GM18508 (cell line): Measurements from ENCODE around the gene FGGY.
"Not testable (repeated sequence)": the region's sequence is repeated elsewhere in the genome, so short reads cannot be mapped to it uniquely, and the experiment has no call there.

ENCODE experiments used
- ATAC-seq: cut with Tn5 transposase; IDR thresholded peaks from one replicate; pipeline ENCODE4 v1.9.1; 2021; ENCODE audit warnings: moderate number of reproducible peaks; ENCODE audit not compliant: insufficient read depth, unreplicated experiment

The FGGY gene

GRCh38 chr1:59345221-59345620, 48.3 kb downstream of the FGGY start:
- ATAC-seq, result no peak

- ATAC-seq, result no peak
Measured at GRCh38 chr1:59346429-59346828, 49.5 kb downstream of the FGGY start.

- ATAC-seq, result no peak
Measured at GRCh38 chr1:59349101-59349500, 52.2 kb downstream of the FGGY start.

GRCh38 chr1:59350521-59350920, 53.6 kb downstream of the FGGY start:
- ATAC-seq, result no peak

GRCh38 chr1:59352065-59352464, 55.2 kb downstream of the FGGY start:
- no peak for ATAC-seq

- no peak for ATAC-seq
Measured at GRCh38 chr1:59353453-59353852, 56.6 kb downstream of the FGGY start.

- ATAC-seq, result not testable (repeated sequence)
Measured at GRCh38 chr1:59354239-59354638, 57.3 kb downstream of the FGGY start.

GRCh38 chr1:59354709-59355337, 57.9 kb downstream of the FGGY start:
- ATAC-seq, result peak; percentile 47

- ATAC-seq, result peak; percentile 40
Measured at GRCh38 chr1:59355361-59355760, 58.5 kb downstream of the FGGY start.

- ATAC-seq, result no peak
Measured at GRCh38 chr1:59356627-59357026, 59.7 kb downstream of the FGGY start.

- no peak for ATAC-seq
Measured at GRCh38 chr1:59357645-59358320, 60.9 kb downstream of the FGGY start.

- no peak for ATAC-seq
Measured at GRCh38 chr1:59359325-59359724, 62.4 kb downstream of the FGGY start.

GRCh38 chr1:59360170-59360569, 63.3 kb downstream of the FGGY start:
- ATAC-seq, result no peak

- ATAC-seq, result no peak
Measured at GRCh38 chr1:59360729-59361128, 63.8 kb downstream of the FGGY start.

- no peak for ATAC-seq
Measured at GRCh38 chr1:59361766-59362165, 64.9 kb downstream of the FGGY start.

- no peak for ATAC-seq
Measured at GRCh38 chr1:59364037-59364436, 67.1 kb downstream of the FGGY start.

GRCh38 chr1:59366346-59366745, 69.5 kb downstream of the FGGY start:
- no peak for ATAC-seq

- no peak for ATAC-seq
Measured at GRCh38 chr1:59367301-59368007, 70.6 kb downstream of the FGGY start.

GRCh38 chr1:59368008-59368670, 71.2 kb downstream of the FGGY start:
- no peak for ATAC-seq

- ATAC-seq, result no peak
Measured at GRCh38 chr1:59375321-59376220, 78.7 kb downstream of the FGGY start.
